SK-N-SH (cell line): Measurements from ENCODE around the gene WASL. TPM values are rescaled to one million over a fixed set of nuclear protein-coding genes. Genes with fewer than 3 reads are reported as not detected.

ENCODE experiments used
- CTCF ChIA-PET: fragments of 300-600, 350-600 bp; formaldehyde crosslinking; extraction: SDS; loops from one replicate; lab custom pipeline; 2021; lab: Yijun Ruan, JAX
- POLR2A ChIA-PET: fragments of 350-600 bp; sonication (Branson Sonifier 250); formaldehyde crosslinking; extraction: SDS; loops from one replicate; lab custom pipeline; 2020; ENCODE audit warnings: antibody characterized with exemption, inconsistent platforms; lab: Yijun Ruan, JAX
- DNase-seq: peaks from one replicate; pipeline ENCODE4 v3.0.0; 2012
- H2AFZ ChIP-seq: fragments of 200-600 bp; sonication (generic); 2 replicates; pipeline ENCODE4 v1.8.1; 2016; ENCODE audit warnings: antibody characterized with exemption, mild to moderate bottlenecking, low read depth
- H3F3A ChIP-seq: fragments of 200-600 bp; sonication (generic); replicated peaks from 2 replicates; pipeline ENCODE3; 2016; ENCODE audit warnings: antibody characterized with exemption, mild to moderate bottlenecking; ENCODE audit not compliant: insufficient read depth
- H3K27ac ChIP-seq, 2 experiments: fragments of 200-500 bp in 1 of 2; fragments of 200-600 bp in 1 of 2; sonication (Bioruptor generic) in 1 of 2; sonication (generic), shearing (Covaris generic) in 1 of 2; 2 replicates each; pipeline versions ENCODE4 v1.5.1 to v1.6.1; 2014 to 2016; ENCODE audit warnings: low read depth in 2 of 2, inconsistent platforms in 1 of 2, low read length in 1 of 2, mild to moderate bottlenecking in 1 of 2, mixed read lengths in 1 of 2
- H3K27me3 ChIP-seq: fragments of 200-600 bp; sonication (generic), shearing (Covaris generic); 2 replicates; pipeline ENCODE4 v1.6.1; 2016; ENCODE audit warnings: mixed run types; ENCODE audit not compliant: insufficient read depth
- H3K36me3 ChIP-seq, 2 experiments: fragments of 200-500 bp in 1 of 2; fragments of 200-600 bp in 1 of 2; sonication (Bioruptor generic) in 1 of 2; sonication (generic) in 1 of 2; replicated peaks in 1 of 2; 2 replicates each; pipeline versions ENCODE3 to v1.5.1; 2014 to 2016; ENCODE audit warnings: low read length in 1 of 2, mild to moderate bottlenecking in 1 of 2; ENCODE audit not compliant: insufficient read depth in 2 of 2, control insufficient read depth in 1 of 2
- H3K4me1 ChIP-seq, 2 experiments: fragments of 200-500 bp in 1 of 2; fragments of 200-600 bp in 1 of 2; sonication (Bioruptor generic) in 1 of 2; sonication (generic), shearing (Covaris generic) in 1 of 2; 2 replicates each; pipeline versions ENCODE4 v1.5.1 to v1.6.1; 2014 to 2016; ENCODE audit warnings: low read depth in 1 of 2, low read length in 1 of 2, mixed run types in 1 of 2; ENCODE audit not compliant: insufficient read depth in 2 of 2, control insufficient read depth in 1 of 2
- H3K4me2 ChIP-seq: fragments of 200-600 bp; sonication (generic), shearing (Covaris generic); 2 replicates; pipeline ENCODE4 v1.6.1; 2017; ENCODE audit warnings: mixed run types
- H3K4me3 ChIP-seq, 2 experiments: fragments of 200-500 bp in 1 of 2; fragments of 200-600 bp in 1 of 2; sonication (Bioruptor generic) in 1 of 2; sonication (generic), shearing (Covaris generic) in 1 of 2; 2 replicates each; pipeline versions ENCODE4 v1.5.1 to v1.8.1; 2014 to 2016; ENCODE audit warnings: low read depth in 2 of 2, inconsistent platforms in 1 of 2, low read length in 1 of 2, mild to moderate bottlenecking in 1 of 2, mixed read lengths in 1 of 2, moderate library complexity in 1 of 2
- H3K79me2 ChIP-seq: fragments of 200-600 bp; sonication (generic); 2 replicates; pipeline ENCODE4 v1.8.1; 2017; ENCODE audit warnings: mild to moderate bottlenecking; ENCODE audit not compliant: insufficient read depth
- H3K9ac ChIP-seq: fragments of 200-600 bp; sonication (generic); 2 replicates; pipeline ENCODE4 v1.6.1; 2017; ENCODE audit warnings: mixed run types
- H3K9me2 ChIP-seq: fragments of 200-600 bp; sonication (generic); 2 replicates; pipeline ENCODE4 v1.6.1; 2017; ENCODE audit warnings: mixed run types
- H3K9me3 ChIP-seq: fragments of 200-600 bp; sonication (generic); 2 replicates; pipeline ENCODE4 v1.6.1; 2017; ENCODE audit warnings: mixed run types, mild to moderate bottlenecking, moderate library complexity
- H4K20me1 ChIP-seq: fragments of 200-600 bp; sonication (generic); 2 replicates; pipeline ENCODE4 v1.6.1; 2017; ENCODE audit warnings: mild to moderate bottlenecking, mixed run types; ENCODE audit not compliant: insufficient read depth
- CHD2 ChIP-seq: fragments of 150-350 bp; IDR thresholded peaks from 2 replicates; pipeline ENCODE4 v1.6.1; 2018; ENCODE audit warnings: low read length; ENCODE audit not compliant: partially characterized antibody
- ELF1 ChIP-seq: IDR thresholded peaks from 2 replicates; pipeline ENCODE4 v1.4.0; 2012
- EZH2phosphoT487 ChIP-seq: fragments of 200-600 bp; sonication (generic); IDR thresholded peaks from 2 replicates; pipeline ENCODE4 v1.6.1; 2017; ENCODE audit warnings: low read depth, mixed run types, mild to moderate bottlenecking, antibody characterized with exemption, moderate library complexity, borderline replicate concordance
- FOXJ3 ChIP-seq: sonication (generic); formaldehyde crosslinking; IDR thresholded peaks from 2 replicates; pipeline ENCODE4 v1.5.1; 2020; ENCODE audit warnings: mild to moderate bottlenecking, missing genetic modification reagents
- MEF2A ChIP-seq: IDR thresholded peaks from 2 replicates; pipeline ENCODE4 v1.4.0; 2012; ENCODE audit warnings: low read depth, borderline replicate concordance
- NFIC ChIP-seq: IDR thresholded peaks from 2 replicates; pipeline ENCODE4 v1.4.0; 2012; ENCODE audit warnings: borderline replicate concordance
- NRF1 ChIP-seq: IDR thresholded peaks from 2 replicates; pipeline ENCODE4 v1.6.1; 2012; ENCODE audit warnings: low read depth, mild to moderate bottlenecking, low read length
- POLR2AphosphoS5 ChIP-seq: IDR thresholded peaks from 2 replicates; pipeline ENCODE4 v1.6.1; 2012; ENCODE audit warnings: low read depth, low read length
- RCOR1 ChIP-seq: fragments of 150-350 bp; IDR thresholded peaks from 2 replicates; pipeline ENCODE4 v1.6.1; 2017; ENCODE audit warnings: antibody characterized with exemption, low read length
- REST ChIP-seq: IDR thresholded peaks from 2 replicates; pipeline ENCODE4 v1.6.1; 2012; ENCODE audit warnings: mild to moderate bottlenecking, low read depth, low read length, moderate library complexity
- RXRA ChIP-seq: IDR thresholded peaks from 2 replicates; pipeline ENCODE4 v1.4.0; 2012; ENCODE audit warnings: low read depth, mild to moderate bottlenecking, borderline replicate concordance
- SIN3A ChIP-seq: IDR thresholded peaks from 2 replicates; pipeline ENCODE4 v1.6.1; 2012; ENCODE audit warnings: low read depth, mild to moderate bottlenecking, low read length, moderate library complexity, borderline replicate concordance
- TAF1 ChIP-seq: IDR thresholded peaks from 2 replicates; pipeline ENCODE4 v1.6.1; 2012; ENCODE audit warnings: low read depth, mild to moderate bottlenecking, low read length, moderate library complexity, borderline replicate concordance
- TEAD4 ChIP-seq: IDR thresholded peaks from 2 replicates; pipeline ENCODE4 v1.4.0; 2012; ENCODE audit warnings: mild to moderate bottlenecking, borderline replicate concordance; ENCODE audit not compliant: insufficient read depth
- USF1 ChIP-seq: IDR thresholded peaks from 2 replicates; pipeline ENCODE4 v1.4.0; 2012; ENCODE audit warnings: low read depth, borderline replicate concordance
- YY1 ChIP-seq: IDR thresholded peaks from 2 replicates; pipeline ENCODE4 v1.4.0; 2012; ENCODE audit warnings: low read depth, mild to moderate bottlenecking
- WGBS: methylation state at CpG from one replicate; pipeline ENCODE4 v1.1.6; 2017; ENCODE audit warnings: low lambda C conversion rate; 5-methylcytosine and 5-hydroxymethylcytosine counted together
- polyA plus RNA-seq, 3 experiments: library from polyadenylated mRNA; depleted of rRNA; stranded (reverse); fragments of >200 nt; gene quantifications; 2 replicates each; pipeline ENCODE4 v1.2.3, GENCODE V29; 2012
- TF ChIP-seq, protein P1 (sequence below): IDR thresholded peaks from 2 replicates; pipeline ENCODE4 v1.4.0; 2012; ENCODE audit warnings: low read depth, borderline replicate concordance
- TF ChIP-seq, protein P2 (sequence below): IDR thresholded peaks from 2 replicates; pipeline ENCODE4 v1.4.0; 2012; ENCODE audit warnings: low read depth
- TF ChIP-seq, protein P3 (sequence below): fragments of 150-350 bp; IDR thresholded peaks from 2 replicates; pipeline ENCODE4 v1.6.1; 2017; ENCODE audit warnings: antibody characterized with exemption, low read length, low read depth, borderline replicate concordance

The WASL gene
- polyA plus RNA-seq, 1 of the 3 experiments (the other 2 are of a cell fraction): 9.9 TPM

DNA sequence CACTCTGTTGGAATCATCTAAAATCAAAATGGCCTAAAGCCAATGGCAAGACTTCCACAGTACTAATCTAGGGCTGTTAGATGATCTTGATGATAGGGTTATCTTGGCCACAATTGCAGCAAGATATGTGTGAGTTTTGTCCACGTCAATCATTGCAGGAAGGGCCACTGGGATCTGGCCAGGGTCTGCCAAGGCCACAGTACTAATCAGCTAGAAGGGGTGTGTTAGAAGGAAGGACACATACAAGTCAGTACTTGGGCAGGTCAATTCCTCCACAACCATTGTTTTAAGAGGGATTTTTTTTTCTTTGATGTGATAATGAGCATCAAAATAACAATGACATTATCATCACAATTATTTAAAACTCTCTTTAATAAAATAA lies 91.5 kb downstream of the WASL start:
- H3K36me3 ChIP-seq: no peaks in the 10 kb centered on the region
- ChIA-PET POLR2A (interaction anchor here (0.7 kb wide), 1 partner anchor 8 kb away, joined by 6 read pairs; no protein-coding TSS in a partner anchor), CTCF (interaction anchor here (1.2 kb wide), 1 partner anchor 8 kb away, joined by 3 read pairs; no protein-coding TSS in a partner anchor)
- no peaks in the 10 kb centered on the region for H3K79me2 ChIP-seq
- H3K4me2 ChIP-seq: no peak overlapping the region
- no peaks in the 10 kb centered on the region for H3K9me3 ChIP-seq
- no peaks in the 10 kb centered on the region for H3F3A ChIP-seq
- H4K20me1 ChIP-seq: no peaks in the 10 kb centered on the region
- no peak overlapping the region for H2AFZ ChIP-seq
- no peak overlapping the region for H3K27ac ChIP-seq
- H3K27me3 ChIP-seq: no peaks in the 10 kb centered on the region
- TF ChIP-seq, protein P1, sequence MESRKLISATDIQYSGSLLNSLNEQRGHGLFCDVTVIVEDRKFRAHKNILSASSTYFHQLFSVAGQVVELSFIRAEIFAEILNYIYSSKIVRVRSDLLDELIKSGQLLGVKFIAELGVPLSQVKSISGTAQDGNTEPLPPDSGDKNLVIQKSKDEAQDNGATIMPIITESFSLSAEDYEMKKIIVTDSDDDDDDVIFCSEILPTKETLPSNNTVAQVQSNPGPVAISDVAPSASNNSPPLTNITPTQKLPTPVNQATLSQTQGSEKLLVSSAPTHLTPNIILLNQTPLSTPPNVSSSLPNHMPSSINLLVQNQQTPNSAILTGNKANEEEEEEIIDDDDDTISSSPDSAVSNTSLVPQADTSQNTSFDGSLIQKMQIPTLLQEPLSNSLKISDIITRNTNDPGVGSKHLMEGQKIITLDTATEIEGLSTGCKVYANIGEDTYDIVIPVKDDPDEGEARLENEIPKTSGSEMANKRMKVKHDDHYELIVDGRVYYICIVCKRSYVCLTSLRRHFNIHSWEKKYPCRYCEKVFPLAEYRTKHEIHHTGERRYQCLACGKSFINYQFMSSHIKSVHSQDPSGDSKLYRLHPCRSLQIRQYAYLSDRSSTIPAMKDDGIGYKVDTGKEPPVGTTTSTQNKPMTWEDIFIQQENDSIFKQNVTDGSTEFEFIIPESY: no peak
- TF ChIP-seq FOXJ3 (CRISPR knock-in tag) (no peak), NFIC (no peak), CHD2 (no peak), POLR2AphosphoS5 (no peak), REST (no peak), MEF2A (no peak), RXRA (no peak), RCOR1 (no peak), SIN3A (no peak), EZH2phosphoT487 (no peak), TEAD4 (no peak), YY1 (no peak), TAF1 (no peak), ELF1 (no peak), NRF1 (no peak), USF1 (no peak)
- TF ChIP-seq, protein P2, sequence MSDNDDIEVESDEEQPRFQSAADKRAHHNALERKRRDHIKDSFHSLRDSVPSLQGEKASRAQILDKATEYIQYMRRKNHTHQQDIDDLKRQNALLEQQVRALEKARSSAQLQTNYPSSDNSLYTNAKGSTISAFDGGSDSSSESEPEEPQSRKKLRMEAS: no peak
- TF ChIP-seq, protein P3, sequence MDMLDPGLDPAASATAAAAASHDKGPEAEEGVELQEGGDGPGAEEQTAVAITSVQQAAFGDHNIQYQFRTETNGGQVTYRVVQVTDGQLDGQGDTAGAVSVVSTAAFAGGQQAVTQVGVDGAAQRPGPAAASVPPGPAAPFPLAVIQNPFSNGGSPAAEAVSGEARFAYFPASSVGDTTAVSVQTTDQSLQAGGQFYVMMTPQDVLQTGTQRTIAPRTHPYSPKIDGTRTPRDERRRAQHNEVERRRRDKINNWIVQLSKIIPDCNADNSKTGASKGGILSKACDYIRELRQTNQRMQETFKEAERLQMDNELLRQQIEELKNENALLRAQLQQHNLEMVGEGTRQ: no peak
- H3K4me1 ChIP-seq: peaks cover 0 to 7% of the 10 kb centered on the region in 2 experiments; a peak in 1 of 4 replicates
- DNase-seq: no peak
- no peak overlapping the region for H3K4me3 ChIP-seq
- H3K9ac ChIP-seq: no peak overlapping the region
- H3K9me2 ChIP-seq: no peaks in the 10 kb centered on the region
- 60% methylated on average over 1 of the region's 1 CpG for whole genome bisulfite sequencing
